ENCODE data around the gene CT45A2.
"Not testable (repeated sequence)": the region's sequence is repeated elsewhere in the genome, so short reads cannot be mapped to it uniquely, and the experiment has no call there.

GRCh38 chrX:135802687-135803086 lies 17.1 kb downstream of the CT45A2 start, which contains the start of gene CT45A6:
- TF ChIP-seq CTCF (IDR thresholded peaks at IDR 0.05); ZFX (IDR thresholded peaks at IDR 0.05; ENCODE audit: borderline replicate concordance): not testable (repeated sequence)

Measured in 22Rv1 (cell line).